ENCODE results near the gene SATB1. TPM values are rescaled to one million over a fixed set of nuclear protein-coding genes. Genes with fewer than 3 reads are reported as not detected.

The SATB1 gene
- total and polyA plus RNA-seq, 2 experiments from 2014 or later = 17.4 to 28.9 TPM

DNA sequence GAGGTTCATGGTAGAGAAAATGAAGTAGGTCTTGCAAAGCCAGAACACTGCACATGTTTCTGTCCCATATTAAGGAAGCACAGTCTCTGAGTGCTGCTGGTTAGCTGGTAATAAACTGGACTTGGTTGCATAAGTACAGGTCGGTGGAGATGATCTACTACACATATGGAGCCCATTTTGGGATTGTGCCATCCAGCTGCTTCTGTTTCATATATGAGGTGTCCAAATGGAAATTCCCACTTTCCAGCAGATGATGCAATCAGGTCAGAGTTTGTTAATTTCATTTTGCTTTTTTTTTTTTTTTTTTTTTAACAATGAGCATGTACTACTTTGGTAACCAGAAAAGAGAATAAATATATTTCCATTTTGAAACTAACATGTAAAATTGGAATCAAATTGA, 122.6 kb downstream of the SATB1 start (continued):
- TF ChIP-seq, protein P1, sequence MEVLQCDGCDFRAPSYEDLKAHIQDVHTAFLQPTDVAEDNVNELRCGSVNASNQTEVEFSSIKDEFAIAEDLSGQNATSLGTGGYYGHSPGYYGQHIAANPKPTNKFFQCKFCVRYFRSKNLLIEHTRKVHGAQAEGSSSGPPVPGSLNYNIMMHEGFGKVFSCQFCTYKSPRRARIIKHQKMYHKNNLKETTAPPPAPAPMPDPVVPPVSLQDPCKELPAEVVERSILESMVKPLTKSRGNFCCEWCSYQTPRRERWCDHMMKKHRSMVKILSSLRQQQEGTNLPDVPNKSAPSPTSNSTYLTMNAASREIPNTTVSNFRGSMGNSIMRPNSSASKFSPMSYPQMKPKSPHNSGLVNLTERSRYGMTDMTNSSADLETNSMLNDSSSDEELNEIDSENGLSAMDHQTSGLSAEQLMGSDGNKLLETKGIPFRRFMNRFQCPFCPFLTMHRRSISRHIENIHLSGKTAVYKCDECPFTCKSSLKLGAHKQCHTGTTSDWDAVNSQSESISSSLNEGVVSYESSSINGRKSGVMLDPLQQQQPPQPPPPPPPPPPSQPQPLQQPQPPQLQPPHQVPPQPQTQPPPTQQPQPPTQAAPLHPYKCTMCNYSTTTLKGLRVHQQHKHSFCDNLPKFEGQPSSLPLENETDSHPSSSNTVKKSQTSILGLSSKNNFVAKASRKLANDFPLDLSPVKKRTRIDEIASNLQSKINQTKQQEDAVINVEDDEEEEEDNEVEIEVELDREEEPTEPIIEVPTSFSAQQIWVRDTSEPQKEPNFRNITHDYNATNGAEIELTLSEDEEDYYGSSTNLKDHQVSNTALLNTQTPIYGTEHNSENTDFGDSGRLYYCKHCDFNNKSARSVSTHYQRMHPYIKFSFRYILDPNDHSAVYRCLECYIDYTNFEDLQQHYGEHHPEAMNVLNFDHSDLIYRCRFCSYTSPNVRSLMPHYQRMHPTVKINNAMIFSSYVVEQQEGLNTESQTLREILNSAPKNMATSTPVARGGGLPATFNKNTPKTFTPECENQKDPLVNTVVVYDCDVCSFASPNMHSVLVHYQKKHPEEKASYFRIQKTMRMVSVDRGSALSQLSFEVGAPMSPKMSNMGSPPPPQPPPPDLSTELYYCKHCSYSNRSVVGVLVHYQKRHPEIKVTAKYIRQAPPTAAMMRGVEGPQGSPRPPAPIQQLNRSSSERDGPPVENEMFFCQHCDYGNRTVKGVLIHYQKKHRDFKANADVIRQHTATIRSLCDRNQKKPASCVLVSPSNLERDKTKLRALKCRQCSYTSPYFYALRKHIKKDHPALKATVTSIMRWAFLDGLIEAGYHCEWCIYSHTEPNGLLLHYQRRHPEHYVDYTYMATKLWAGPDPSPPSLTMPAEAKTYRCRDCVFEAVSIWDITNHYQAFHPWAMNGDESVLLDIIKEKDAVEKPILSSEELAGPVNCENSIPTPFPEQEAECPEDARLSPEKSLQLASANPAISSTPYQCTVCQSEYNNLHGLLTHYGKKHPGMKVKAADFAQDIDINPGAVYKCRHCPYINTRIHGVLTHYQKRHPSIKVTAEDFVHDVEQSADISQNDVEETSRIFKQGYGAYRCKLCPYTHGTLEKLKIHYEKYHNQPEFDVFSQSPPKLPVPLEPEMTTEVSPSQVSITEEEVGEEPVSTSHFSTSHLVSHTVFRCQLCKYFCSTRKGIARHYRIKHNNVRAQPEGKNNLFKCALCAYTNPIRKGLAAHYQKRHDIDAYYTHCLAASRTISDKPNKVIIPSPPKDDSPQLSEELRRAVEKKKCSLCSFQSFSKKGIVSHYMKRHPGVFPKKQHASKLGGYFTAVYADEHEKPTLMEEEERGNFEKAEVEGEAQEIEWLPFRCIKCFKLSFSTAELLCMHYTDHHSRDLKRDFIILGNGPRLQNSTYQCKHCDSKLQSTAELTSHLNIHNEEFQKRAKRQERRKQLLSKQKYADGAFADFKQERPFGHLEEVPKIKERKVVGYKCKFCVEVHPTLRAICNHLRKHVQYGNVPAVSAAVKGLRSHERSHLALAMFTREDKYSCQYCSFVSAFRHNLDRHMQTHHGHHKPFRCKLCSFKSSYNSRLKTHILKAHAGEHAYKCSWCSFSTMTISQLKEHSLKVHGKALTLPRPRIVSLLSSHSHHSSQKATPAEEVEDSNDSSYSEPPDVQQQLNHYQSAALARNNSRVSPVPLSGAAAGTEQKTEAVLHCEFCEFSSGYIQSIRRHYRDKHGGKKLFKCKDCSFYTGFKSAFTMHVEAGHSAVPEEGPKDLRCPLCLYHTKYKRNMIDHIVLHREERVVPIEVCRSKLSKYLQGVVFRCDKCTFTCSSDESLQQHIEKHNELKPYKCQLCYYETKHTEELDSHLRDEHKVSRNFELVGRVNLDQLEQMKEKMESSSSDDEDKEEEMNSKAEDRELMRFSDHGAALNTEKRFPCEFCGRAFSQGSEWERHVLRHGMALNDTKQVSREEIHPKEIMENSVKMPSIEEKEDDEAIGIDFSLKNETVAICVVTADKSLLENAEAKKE (CRISPR knock-in tag; IDR thresholded peaks at IDR 0.05) = no peak
- TF ChIP-seq, protein P2, sequence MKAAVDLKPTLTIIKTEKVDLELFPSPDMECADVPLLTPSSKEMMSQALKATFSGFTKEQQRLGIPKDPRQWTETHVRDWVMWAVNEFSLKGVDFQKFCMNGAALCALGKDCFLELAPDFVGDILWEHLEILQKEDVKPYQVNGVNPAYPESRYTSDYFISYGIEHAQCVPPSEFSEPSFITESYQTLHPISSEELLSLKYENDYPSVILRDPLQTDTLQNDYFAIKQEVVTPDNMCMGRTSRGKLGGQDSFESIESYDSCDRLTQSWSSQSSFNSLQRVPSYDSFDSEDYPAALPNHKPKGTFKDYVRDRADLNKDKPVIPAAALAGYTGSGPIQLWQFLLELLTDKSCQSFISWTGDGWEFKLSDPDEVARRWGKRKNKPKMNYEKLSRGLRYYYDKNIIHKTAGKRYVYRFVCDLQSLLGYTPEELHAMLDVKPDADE (IDR thresholded peaks at IDR 0.05) = no peak
- no peak for TF ChIP-seq NANOG (IDR thresholded peaks at IDR 0.05; ENCODE audit: borderline replicate concordance)

GRCh38 chr3:18301781-18302180, 123.4 kb downstream of the SATB1 start:
- Histone ChIP-seq H3K4me3 (no peak overlapping the region), H4K20me1 (replicated peaks; ENCODE audit: insufficient read depth) (no peaks in the 10 kb centered on the region), H3K9me2 (ENCODE audit: insufficient read depth) (0 out of 2 replicates have a peak, but pooled peaks cover 3% of the 10 kb centered on the region), H3F3A (replicated peaks; ENCODE audit: low read depth) (no peaks in the 10 kb centered on the region), H3K27ac (ENCODE audit: low read depth) (no peak overlapping the region), H3K27me3 (ENCODE audit: insufficient read depth) (no peaks in the 10 kb centered on the region), H3K36me3 (ENCODE audit: insufficient read depth) (no peaks in the 10 kb centered on the region), H3K4me2 (no peak overlapping the region), H3K4me1 (ENCODE audit: insufficient read depth) (no peaks in the 10 kb centered on the region), H3K79me2 (replicated peaks; ENCODE audit: insufficient read depth) (no peaks in the 10 kb centered on the region), H2AFZ (no peak overlapping the region)
- Mint-ChIP-seq H3K4me1 (no peaks in the 10 kb centered on the region), H3K36me3 (ENCODE audit: low read depth) (peaks cover 8% of the 10 kb centered on the region; the same call in 1 of the 3 replicates), H3K27ac (no peak overlapping the region), H3K4me3 (no peak overlapping the region), H3K9me3 (peaks cover 9% of the 10 kb centered on the region; the same call in 2 of the 3 replicates), H3K27me3 (ENCODE audit: insufficient read depth, low read depth, poor library complexity) (no peaks in the 10 kb centered on the region)
- no peak for DNase-seq (ENCODE audit: low spot score)
- ATAC-seq = no peak
- TF ChIP-seq NANOG (IDR thresholded peaks at IDR 0.05; ENCODE audit: borderline replicate concordance) = no peak
- TF ChIP-seq CREB1 (CRISPR knock-in tag; IDR thresholded peaks at IDR 0.05; ENCODE audit: low read depth) = no peak
- no peak for TF ChIP-seq ZNF114 (CRISPR knock-in tag; IDR thresholded peaks at IDR 0.05)
- TF ChIP-seq, protein P3, sequence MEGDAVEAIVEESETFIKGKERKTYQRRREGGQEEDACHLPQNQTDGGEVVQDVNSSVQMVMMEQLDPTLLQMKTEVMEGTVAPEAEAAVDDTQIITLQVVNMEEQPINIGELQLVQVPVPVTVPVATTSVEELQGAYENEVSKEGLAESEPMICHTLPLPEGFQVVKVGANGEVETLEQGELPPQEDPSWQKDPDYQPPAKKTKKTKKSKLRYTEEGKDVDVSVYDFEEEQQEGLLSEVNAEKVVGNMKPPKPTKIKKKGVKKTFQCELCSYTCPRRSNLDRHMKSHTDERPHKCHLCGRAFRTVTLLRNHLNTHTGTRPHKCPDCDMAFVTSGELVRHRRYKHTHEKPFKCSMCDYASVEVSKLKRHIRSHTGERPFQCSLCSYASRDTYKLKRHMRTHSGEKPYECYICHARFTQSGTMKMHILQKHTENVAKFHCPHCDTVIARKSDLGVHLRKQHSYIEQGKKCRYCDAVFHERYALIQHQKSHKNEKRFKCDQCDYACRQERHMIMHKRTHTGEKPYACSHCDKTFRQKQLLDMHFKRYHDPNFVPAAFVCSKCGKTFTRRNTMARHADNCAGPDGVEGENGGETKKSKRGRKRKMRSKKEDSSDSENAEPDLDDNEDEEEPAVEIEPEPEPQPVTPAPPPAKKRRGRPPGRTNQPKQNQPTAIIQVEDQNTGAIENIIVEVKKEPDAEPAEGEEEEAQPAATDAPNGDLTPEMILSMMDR (conservative IDR thresholded peaks at IDR 0.05; ENCODE audit: low read depth in 2 of 2) = no peak
- no peak for TF ChIP-seq POLR2AphosphoS5 (IDR thresholded peaks at IDR 0.05; ENCODE audit: low read depth)
- TF ChIP-seq EZH2phosphoT487 (IDR thresholded peaks at IDR 0.05; ENCODE audit: unreplicated experiment) = no peak
- TF ChIP-seq, protein P4, sequence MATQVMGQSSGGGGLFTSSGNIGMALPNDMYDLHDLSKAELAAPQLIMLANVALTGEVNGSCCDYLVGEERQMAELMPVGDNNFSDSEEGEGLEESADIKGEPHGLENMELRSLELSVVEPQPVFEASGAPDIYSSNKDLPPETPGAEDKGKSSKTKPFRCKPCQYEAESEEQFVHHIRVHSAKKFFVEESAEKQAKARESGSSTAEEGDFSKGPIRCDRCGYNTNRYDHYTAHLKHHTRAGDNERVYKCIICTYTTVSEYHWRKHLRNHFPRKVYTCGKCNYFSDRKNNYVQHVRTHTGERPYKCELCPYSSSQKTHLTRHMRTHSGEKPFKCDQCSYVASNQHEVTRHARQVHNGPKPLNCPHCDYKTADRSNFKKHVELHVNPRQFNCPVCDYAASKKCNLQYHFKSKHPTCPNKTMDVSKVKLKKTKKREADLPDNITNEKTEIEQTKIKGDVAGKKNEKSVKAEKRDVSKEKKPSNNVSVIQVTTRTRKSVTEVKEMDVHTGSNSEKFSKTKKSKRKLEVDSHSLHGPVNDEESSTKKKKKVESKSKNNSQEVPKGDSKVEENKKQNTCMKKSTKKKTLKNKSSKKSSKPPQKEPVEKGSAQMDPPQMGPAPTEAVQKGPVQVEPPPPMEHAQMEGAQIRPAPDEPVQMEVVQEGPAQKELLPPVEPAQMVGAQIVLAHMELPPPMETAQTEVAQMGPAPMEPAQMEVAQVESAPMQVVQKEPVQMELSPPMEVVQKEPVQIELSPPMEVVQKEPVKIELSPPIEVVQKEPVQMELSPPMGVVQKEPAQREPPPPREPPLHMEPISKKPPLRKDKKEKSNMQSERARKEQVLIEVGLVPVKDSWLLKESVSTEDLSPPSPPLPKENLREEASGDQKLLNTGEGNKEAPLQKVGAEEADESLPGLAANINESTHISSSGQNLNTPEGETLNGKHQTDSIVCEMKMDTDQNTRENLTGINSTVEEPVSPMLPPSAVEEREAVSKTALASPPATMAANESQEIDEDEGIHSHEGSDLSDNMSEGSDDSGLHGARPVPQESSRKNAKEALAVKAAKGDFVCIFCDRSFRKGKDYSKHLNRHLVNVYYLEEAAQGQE (IDR thresholded peaks at IDR 0.05; ENCODE audit: unreplicated experiment) = no peak
